ENCODE results near the gene METTL24.
"Not testable (repeated sequence)": the region's sequence is repeated elsewhere in the genome, so short reads cannot be mapped to it uniquely, and the experiment has no call there.

The METTL24 gene

GRCh38 chr6:110310861-110311446, 47.2 kb downstream of the METTL24 start:
- DNase-seq = no peak

GRCh38 chr6:110309432-110309831, 48.7 kb downstream of the METTL24 start:
- not testable (repeated sequence) for DNase-seq

- no peak for DNase-seq
Measured at GRCh38 chr6:110307368-110307767, 50.8 kb downstream of the METTL24 start.

- DNase-seq = not testable (repeated sequence)
Measured at GRCh38 chr6:110305832-110306231, 52.3 kb downstream of the METTL24 start.

- DNase-seq = not testable (repeated sequence)
Measured at GRCh38 chr6:110303692-110304091, 54.5 kb downstream of the METTL24 start.

- DNase-seq = no peak
Measured at GRCh38 chr6:110298916-110299315, 59.2 kb downstream of the METTL24 start.

- no peak for DNase-seq
Measured at GRCh38 chr6:110298411-110298810, 59.7 kb downstream of the METTL24 start.

- DNase-seq = no peak
Measured at GRCh38 chr6:110296241-110297025, 61.7 kb downstream of the METTL24 start.

GRCh38 chr6:110295451-110296165, 62.5 kb downstream of the METTL24 start:
- no peak for DNase-seq

GRCh38 chr6:110287462-110288341, 70.4 kb downstream of the METTL24 start:
- DNase-seq = no peak

GRCh38 chr6:110285306-110286060, 72.7 kb downstream of the METTL24 start:
- no peak for DNase-seq

- DNase-seq = no peak
Measured at GRCh38 chr6:110284855-110285254, 73.3 kb downstream of the METTL24 start.

GRCh38 chr6:110283657-110284056, 74.5 kb downstream of the METTL24 start:
- DNase-seq = no peak

GRCh38 chr6:110282412-110282811, 75.7 kb downstream of the METTL24 start:
- DNase-seq = no peak

- no peak for DNase-seq
Measured at GRCh38 chr6:110277100-110277665, 81.0 kb downstream of the METTL24 start.

- DNase-seq = not testable (repeated sequence)
Measured at GRCh38 chr6:110272781-110273180, 85.4 kb downstream of the METTL24 start.

- no peak for DNase-seq
Measured at GRCh38 chr6:110271732-110272022, 86.5 kb downstream of the METTL24 start.

- DNase-seq = no peak
Measured at GRCh38 chr6:110270165-110270564, 88.0 kb downstream of the METTL24 start.

GRCh38 chr6:110269623-110270022, 88.5 kb downstream of the METTL24 start:
- DNase-seq = no peak

- no peak for DNase-seq
Measured at GRCh38 chr6:110266996-110267395, 91.2 kb downstream of the METTL24 start.

GRCh38 chr6:110265273-110265672, 92.9 kb downstream of the METTL24 start:
- no peak for DNase-seq

- DNase-seq = no peak
Measured at GRCh38 chr6:110256366-110256765, 101.8 kb downstream of the METTL24 start.

Data from GF-D8 (cell line).